SH-SY5Y (cell line): Measurements from ENCODE around the gene P4HA2.

Experiments
- GATA2 ChIP-seq: IDR thresholded peaks from 2 replicates; pipeline ENCODE4 v1.6.1; 2011; ENCODE audit warnings: mild to moderate bottlenecking, low read depth, low read length
- GATA3 ChIP-seq: IDR thresholded peaks from 2 replicates; pipeline ENCODE4 v1.6.1; 2011; ENCODE audit warnings: low read depth, mild to moderate bottlenecking, low read length, moderate library complexity

- no peak for TF ChIP-seq GATA2
- TF ChIP-seq GATA3 = no peak
These were observed 8.2 kb downstream of the P4HA2 start for GRCh38 chr5:132219289-132219970.
